HG03571 (cell line): Measurements from ENCODE around the gene COX7C.
"Not testable (repeated sequence)": the region's sequence is repeated elsewhere in the genome, so short reads cannot be mapped to it uniquely, and the experiment has no call there.

Experiments used
- ATAC-seq: cut with Tn5 transposase; IDR thresholded peaks from one replicate; pipeline ENCODE4 v1.9.1; 2021; ENCODE audit not compliant: unreplicated experiment

COX7C gene

GRCh38 chr5:86617756-86618576, at the start of gene COX7C:
COX7C (plus strand) TSS chr5:86617941; CDS start chr5:86618056, 115 bp downstream.
- ATAC-seq = peak; percentile 98

GRCh38 chr5:86569522-86570426, 48.0 kb upstream of the COX7C start:
- not testable (repeated sequence) for ATAC-seq

GRCh38 chr5:86570427-86571083, 47.2 kb upstream of the COX7C start:
- no peak for ATAC-seq

GRCh38 chr5:86571109-86571508, 46.6 kb upstream of the COX7C start:
- not testable (repeated sequence) for ATAC-seq

GRCh38 chr5:86572825-86573517, 44.8 kb upstream of the COX7C start:
- ATAC-seq = no peak

GRCh38 chr5:86579502-86579901, 38.2 kb upstream of the COX7C start:
- ATAC-seq = no peak

- ATAC-seq = no peak
Observed at GRCh38 chr5:86596476-86596875, 21.3 kb upstream of the COX7C start.

- no peak for ATAC-seq
Observed at GRCh38 chr5:86605881-86606280, 11.9 kb upstream of the COX7C start.

GRCh38 chr5:86613455-86613854, 4.3 kb upstream of the COX7C start:
- ATAC-seq = no peak

GRCh38 chr5:86617309-86617755, 409 bp upstream of the COX7C start:
- ATAC-seq = no peak

GRCh38 chr5:86623785-86624483, 6.2 kb downstream of the COX7C start:
- no peak for ATAC-seq

GRCh38 chr5:86625148-86625547, 7.4 kb downstream of the COX7C start:
- no peak for ATAC-seq

GRCh38 chr5:86626149-86626548, 8.4 kb downstream of the COX7C start:
- no peak for ATAC-seq

- no peak for ATAC-seq
Observed at GRCh38 chr5:86631165-86631564, 13.4 kb downstream of the COX7C start.

GRCh38 chr5:86640998-86641397, 23.3 kb downstream of the COX7C start:
- no peak for ATAC-seq

- no peak for ATAC-seq
Observed at GRCh38 chr5:86644843-86645242, 27.1 kb downstream of the COX7C start.

- ATAC-seq = no peak
Observed at GRCh38 chr5:86645885-86646284, 28.1 kb downstream of the COX7C start.

- ATAC-seq = no peak
Observed at GRCh38 chr5:86646671-86647070, 28.9 kb downstream of the COX7C start.

GRCh38 chr5:86649832-86650505, 32.2 kb downstream of the COX7C start:
- no peak for ATAC-seq
